HG02798 (cell line): Measurements from ENCODE around the gene SMIM26.
A peak's percentile ranks its signal among the peaks of the same experiment; 100 is the strongest.

ENCODE experiments used
- ATAC-seq: cut with Tn5 transposase; IDR thresholded peaks from one replicate; pipeline ENCODE4 v1.9.1; 2021; ENCODE audit warnings: mild to moderate bottlenecking; ENCODE audit not compliant: unreplicated experiment, poor library complexity

The SMIM26 gene

DNA sequence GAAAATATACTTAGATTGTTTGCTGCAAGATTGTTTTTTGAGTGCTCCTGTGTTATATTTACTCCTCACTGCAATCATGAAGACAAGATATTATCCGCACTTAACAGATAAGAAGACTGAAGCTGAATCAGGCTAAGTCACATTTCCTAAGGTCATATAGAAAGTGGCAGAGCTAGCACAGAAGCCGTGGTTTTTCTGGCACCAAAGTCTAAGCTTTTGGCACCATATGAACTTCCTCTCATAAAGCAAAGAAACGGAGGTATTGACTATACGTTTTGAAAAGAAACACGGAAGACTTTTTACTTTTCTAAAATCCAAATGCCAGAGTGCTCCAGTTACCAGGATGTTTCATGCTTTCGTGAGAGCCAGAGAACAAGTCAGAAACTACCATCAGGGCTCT lies 11.3 kb downstream of the SMIM26 start:
- ATAC-seq, result no peak

DNA sequence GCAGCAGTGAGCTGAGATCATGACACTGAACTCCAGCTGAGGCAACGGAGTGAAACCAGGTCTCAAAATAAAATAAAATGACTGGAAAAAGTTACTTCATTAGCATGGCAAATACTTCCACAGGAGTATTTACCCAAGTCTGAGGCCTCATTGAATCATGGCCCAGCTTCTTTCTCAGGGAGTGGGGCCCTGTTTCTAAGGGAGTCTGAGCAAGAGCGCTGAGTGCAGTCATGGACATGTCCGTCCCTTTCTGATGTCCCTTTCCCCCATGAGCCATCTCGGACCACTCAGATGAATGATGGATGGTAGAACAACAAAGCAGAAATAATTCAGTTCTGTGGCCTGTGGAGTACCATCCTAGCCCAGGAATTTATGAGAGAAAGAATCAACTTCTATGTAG lies 12.8 kb downstream of the SMIM26 start:
- no peak for ATAC-seq

DNA sequence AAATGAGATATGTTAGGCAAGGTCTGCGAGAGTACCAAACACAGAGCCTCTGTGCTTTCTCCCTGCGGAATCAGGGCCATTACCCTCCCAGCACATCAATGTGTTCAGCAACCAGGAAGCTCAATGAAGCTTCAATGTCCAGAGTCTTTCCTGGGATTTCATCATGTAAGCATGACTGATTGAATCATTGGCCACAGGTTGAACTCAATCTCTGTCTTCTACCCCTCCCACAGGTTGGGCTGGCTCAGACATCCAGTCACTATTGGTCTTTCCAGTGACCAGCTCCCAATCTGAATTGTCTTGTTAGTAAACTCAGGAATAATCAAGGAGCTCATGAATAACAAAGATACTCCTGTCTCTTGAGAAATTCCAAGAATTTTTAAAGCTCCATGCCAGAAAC lies 17.9 kb downstream of the SMIM26 start:
- ATAC-seq, result no peak

DNA sequence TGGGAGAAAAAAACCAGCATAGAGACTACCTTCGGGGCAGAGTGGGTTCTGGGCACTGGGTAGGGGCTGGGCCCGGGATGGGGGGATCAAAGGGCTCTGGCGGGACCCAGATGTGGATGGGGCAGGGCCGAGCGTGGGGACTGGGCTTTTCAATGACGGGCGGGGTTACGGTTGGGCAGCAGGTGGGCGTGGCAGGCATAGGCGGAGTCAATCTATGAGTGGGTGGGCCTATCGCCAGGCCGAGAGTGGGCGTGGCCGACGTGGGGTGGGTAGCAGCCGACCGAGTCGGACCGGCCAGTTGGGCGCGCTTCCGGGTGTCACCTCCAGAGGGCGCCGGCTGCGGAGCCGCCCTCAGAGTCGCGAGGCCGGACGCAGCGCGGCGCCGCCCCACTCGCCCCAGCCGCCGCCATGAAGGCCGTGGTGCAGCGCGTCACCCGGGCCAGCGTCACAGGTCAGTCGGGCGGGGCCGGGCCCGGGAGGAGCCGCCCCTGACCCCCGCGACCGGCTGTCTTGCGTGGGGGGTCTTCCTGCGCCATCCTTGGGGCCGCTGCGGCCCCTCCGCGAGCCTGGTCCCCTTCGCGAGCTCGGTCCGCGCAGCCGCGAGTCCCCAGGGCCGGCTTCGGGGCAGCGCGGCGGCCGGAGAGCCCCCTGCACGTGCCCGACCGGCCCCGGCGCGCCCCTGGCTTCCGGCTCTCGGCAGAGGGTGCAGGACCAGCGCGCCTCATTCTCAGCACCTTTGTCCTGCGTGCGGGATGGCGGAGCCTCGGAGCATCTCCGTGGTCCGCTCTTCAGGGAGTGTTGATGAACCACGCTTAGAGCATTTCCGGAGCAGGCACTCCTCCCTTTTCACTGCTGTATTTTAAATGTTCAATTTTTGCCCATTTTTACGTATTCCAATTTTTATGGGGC lies 20.7 kb downstream of the SMIM26 start, which contains the start of gene DTD1:
Gene DTD1, plus strand, starts transcription at position 390 of the 909 bp plus-strand sequence. Its CDS starts 19 bp downstream, at position 409.
- peak; percentile 89 for ATAC-seq

DNA sequence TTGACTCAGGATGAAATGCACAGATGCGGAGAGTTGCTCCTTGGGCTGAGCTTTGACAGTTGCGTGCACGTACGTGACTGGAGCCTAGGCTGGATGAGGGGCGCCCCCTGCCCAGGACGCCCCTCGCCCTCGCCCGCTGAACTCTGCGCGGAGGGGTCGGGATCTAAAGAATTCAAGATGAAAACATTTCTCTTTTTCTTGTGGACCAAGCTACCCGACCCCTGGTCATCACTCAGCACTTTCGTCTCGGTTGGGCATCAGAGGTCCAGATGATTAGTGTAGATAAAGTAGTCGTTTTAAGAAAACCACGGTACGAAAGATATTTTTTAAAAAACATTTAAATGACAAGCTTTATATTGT lies 21.3 kb downstream of the SMIM26 start:
- ATAC-seq, result no peak

DNA sequence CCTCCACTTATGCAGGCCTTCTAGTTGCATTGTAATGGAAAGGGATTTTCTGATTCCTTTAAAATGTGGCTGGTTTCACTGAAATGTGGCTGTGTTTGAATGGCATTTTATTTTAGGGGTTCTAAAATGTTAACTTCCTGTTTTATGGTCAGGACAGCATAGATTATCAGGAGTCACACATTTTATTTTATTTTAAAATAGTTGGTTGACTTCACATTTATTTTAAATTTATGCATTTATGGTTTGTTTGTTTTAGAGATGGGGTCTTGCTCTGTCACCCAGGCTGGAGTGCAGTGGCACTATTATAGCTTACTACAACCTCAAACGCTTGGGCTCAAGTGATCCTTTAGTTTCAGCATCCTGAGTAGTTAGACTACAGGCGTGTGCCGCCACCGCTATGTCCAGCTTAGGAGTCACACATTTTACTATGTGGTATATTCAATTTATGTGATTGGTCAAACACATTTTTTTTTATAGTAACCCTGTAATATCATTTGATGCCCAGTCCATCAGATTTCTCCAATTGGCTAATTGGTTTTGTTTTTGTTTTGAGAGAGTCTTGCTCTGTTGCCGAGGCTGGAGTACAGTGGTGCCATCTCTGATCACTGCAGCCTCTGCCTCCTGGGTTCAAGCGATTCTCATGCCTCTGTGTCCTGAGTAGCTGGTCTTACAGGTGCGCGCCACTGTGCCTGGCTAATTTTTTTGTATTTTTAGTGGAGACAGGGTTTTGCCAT lies 22.9 kb downstream of the SMIM26 start:
- ATAC-seq, result no peak

DNA sequence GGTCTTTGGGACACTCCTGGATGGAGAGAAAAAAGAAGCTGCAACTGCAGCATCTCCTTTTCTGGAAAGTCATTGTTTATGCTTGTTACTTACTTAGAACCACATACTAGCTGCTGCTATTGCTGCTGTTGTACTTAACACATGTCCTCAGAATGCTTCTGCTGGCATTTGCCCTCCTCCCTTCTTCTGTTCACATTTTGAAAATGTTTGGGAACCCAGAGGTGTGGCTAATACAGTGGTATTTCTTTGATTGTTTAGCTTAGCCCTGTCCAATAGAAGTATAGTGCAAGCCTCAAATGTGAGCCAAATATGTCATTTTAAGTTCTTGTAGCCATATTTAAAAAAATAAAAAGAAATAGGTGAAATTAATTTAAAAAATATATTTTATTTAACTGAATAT lies 29.0 kb downstream of the SMIM26 start:
- ATAC-seq, result no peak

DNA sequence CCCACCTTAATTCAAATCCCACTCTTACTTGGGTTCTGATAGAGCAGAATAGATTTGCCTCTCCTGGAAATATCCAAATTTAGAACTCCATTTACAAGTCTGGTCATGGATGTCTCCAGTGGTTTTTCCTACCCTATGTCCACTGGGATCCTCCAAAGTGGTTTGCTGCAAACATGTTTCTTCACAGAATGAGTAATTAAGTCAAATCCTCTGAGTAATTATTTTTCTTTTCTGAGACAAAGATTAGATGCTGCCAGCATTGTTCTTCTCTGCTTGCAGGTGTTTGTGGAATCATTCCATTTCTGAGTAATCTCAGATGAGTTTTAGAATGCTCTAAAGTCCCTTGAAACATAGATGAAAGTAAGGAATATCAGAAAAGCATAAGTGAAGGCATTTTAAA lies 42.5 kb downstream of the SMIM26 start:
- no peak for ATAC-seq

DNA sequence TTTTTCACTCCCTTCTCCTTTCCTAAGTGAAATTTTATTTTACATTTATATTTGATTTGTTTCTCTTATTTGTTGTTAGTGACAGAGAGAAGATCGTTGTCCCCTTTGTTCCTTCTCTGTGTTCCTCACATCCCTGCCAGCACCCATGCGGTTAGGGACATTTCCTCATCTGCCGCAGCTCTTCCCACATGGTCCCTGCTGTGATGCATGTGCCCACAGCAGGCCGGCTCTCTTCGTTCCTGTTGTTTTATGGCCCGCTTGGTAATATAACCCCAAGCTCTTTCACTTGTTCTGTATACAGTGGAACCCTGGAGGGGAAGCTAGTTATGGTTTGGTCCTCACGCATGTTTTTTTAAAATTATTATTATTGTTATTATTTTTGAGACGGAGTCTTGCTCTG lies 44.3 kb downstream of the SMIM26 start:
- no peak for ATAC-seq

DNA sequence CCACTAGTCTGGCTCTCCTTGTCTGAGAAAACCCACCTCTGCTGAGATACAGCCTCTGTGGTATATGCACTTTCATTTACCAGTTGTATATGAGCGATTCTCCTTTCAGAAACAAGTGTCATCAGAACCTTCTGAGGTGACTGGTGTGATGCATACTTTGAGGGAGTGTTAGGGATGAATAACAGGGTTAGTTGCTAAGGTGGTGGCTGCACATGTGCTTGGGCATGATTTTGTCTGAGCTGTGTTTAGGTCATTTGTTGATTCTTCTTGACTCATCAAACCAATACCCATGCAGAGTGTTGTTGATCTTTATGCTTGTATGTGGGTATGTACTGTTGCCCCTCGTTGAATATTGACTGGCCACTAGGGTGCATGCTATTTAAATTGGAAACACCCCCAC lies 46.3 kb downstream of the SMIM26 start:
- ATAC-seq, result no peak

DNA sequence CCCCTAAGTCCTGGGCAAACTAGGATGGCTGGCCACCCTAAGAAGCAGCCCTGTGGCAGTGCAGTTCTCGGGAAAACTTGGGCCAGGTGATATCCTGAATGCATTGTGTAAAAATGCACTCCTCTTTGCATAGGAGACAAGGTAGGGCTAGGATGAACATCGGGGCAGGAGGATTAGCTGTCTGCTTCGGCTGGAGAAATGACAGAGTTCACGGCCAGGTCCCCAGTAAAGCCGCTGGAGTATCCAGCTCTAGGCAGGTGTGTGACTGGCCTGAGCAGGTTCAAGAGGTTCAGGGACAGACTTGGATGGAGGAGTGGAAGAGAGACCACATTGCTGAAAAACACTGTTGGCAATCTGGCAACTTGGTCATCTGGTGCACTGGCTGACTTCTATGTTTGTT lies 47.0 kb downstream of the SMIM26 start:
- no peak for ATAC-seq

DNA sequence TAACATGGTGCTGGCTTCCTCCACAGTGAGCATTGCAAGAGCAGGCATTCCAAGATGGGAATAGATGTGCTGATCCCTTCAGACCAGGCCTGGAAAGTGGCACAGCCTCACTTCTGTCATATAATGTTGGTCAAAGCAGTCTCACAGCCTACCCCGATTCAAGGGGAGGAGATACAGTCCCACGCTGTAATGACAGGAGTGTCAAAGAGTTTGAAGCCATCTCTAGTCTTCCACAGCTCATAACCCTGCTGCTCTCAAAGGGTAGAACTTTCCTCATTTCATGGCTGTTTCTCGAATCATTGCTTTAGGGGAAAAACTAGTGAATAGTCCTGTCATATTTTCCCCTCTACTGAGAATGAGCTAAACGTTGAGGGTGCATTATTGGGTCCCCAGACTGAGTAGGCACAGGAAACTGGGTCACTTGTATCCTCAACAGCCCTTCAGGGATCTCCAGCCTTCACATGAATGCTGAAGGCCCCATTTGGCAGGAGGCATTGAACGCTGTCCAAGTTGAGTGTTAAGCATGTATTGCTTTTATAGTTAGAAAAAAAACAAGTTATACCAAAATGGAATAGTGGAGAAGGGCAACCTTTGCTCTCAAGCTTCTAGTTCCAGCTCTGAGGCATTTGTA lies 47.9 kb downstream of the SMIM26 start:
- ATAC-seq, result no peak
